HG03045 (cell line): ENCODE data around the gene CBFA2T2.
"Not testable (repeated sequence)": the region's sequence is repeated elsewhere in the genome, so short reads cannot be mapped to it uniquely, and the experiment has no call there.

Source experiments
- ATAC-seq: cut with Tn5 transposase; IDR thresholded peaks from one replicate; pipeline ENCODE4 v1.9.1; 2021; ENCODE audit warnings: mild to moderate bottlenecking, moderate library complexity; ENCODE audit not compliant: unreplicated experiment

Gene CBFA2T2

GRCh38 chr20:33693741-33694638 lies 204.1 kb downstream of the CBFA2T2 start:
- no peak for ATAC-seq

GRCh38 chr20:33694639-33695012 lies 204.7 kb downstream of the CBFA2T2 start:
- ATAC-seq: no peak

GRCh38 chr20:33696448-33696847 lies 206.6 kb downstream of the CBFA2T2 start:
- no peak for ATAC-seq

GRCh38 chr20:33697129-33697528 lies 207.2 kb downstream of the CBFA2T2 start:
- no peak for ATAC-seq

DNA sequence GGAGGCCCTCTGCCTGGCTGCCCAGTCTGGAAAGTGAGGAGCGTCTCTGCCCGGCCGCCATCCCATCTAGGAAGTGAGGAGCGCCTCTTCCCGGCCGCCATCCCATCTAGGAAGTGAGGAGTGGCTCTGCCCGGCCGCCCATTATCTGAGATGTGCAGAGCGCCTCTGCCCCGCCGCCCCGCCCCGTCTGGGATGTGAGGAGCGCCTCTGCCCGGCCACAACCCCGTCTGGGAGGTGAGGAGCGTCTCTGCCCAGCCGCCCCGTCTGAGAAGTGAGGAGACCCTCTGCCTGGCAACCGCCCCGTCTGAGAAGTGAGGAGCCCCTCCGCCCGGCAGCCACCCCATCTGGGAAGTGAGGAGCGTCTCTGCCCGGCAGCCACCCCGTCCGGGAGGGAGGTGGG lies 209.1 kb downstream of the CBFA2T2 start:
- not testable (repeated sequence) for ATAC-seq
